H9 (cell line): ENCODE data around the gene TRIM32. TPM values are rescaled to one million over a fixed set of nuclear protein-coding genes. Genes with fewer than 3 reads are reported as not detected.

Source experiments
- DNase-seq: peaks from one replicate; pipeline ENCODE4 v3.0.0-alpha.2; 2017
- H2AFZ ChIP-seq: one replicate; pipeline ENCODE4 v1.6.1; 2013; ENCODE audit warnings: mild to moderate bottlenecking, low read length, control low read depth, moderate library complexity
- H2AK5ac ChIP-seq: 2 replicates; pipeline ENCODE4 v1.6.1; 2013; ENCODE audit warnings: low read length, control low read depth, mixed read lengths; ENCODE audit not compliant: insufficient read length
- H2BK120ac ChIP-seq: one replicate; pipeline ENCODE4 v1.6.1; 2013; ENCODE audit warnings: low read depth, mild to moderate bottlenecking, low read length, control low read depth, inconsistent platforms; ENCODE audit not compliant: poor library complexity, severe bottlenecking
- H2BK12ac ChIP-seq: 2 replicates; pipeline ENCODE4 v1.6.1; 2013; ENCODE audit warnings: low read length, control low read depth, mixed read lengths, low read depth; ENCODE audit not compliant: insufficient read length
- H2BK15ac ChIP-seq: 2 replicates; pipeline ENCODE4 v1.6.1; 2013; ENCODE audit warnings: low read depth, low read length, control low read depth
- H2BK20ac ChIP-seq: one replicate; pipeline ENCODE4 v1.6.1; 2013; ENCODE audit warnings: low read depth, mild to moderate bottlenecking, low read length, control low read depth, inconsistent platforms; ENCODE audit not compliant: poor library complexity, severe bottlenecking
- H2BK5ac ChIP-seq: 2 replicates; pipeline ENCODE4 v1.6.1; 2013; ENCODE audit warnings: low read length, control low read depth, mixed read lengths; ENCODE audit not compliant: insufficient read length
- H3K14ac ChIP-seq: 2 replicates; pipeline ENCODE4 v1.6.1; 2013; ENCODE audit warnings: low read length, control low read depth; ENCODE audit not compliant: insufficient read depth
- H3K18ac ChIP-seq: 2 replicates; pipeline ENCODE4 v1.6.1; 2013; ENCODE audit warnings: low read depth, mild to moderate bottlenecking, mixed read lengths, low read length, control low read depth; ENCODE audit not compliant: insufficient read length
- H3K23ac ChIP-seq: 2 replicates; pipeline ENCODE4 v1.6.1; 2013; ENCODE audit warnings: low read length, control low read depth, mixed read lengths, low read depth; ENCODE audit not compliant: insufficient read length
- H3K23me2 ChIP-seq: 2 replicates; pipeline ENCODE4 v1.6.1; 2013; ENCODE audit warnings: low read depth, mild to moderate bottlenecking, mixed read lengths, low read length, control low read depth; ENCODE audit not compliant: insufficient read length, poor library complexity, severe bottlenecking
- H3K27ac ChIP-seq: 2 replicates; pipeline ENCODE4 v1.5.1; 2013; ENCODE audit warnings: low read length, control low read depth, mixed read lengths, low read depth; ENCODE audit not compliant: insufficient read length
- H3K27me3 ChIP-seq: 2 replicates; pipeline ENCODE4 v1.6.1; 2013; ENCODE audit warnings: low read length, control low read depth, inconsistent platforms; ENCODE audit not compliant: insufficient read depth
- H3K4ac ChIP-seq: 2 replicates; pipeline ENCODE4 v1.6.1; 2013; ENCODE audit warnings: low read depth, mild to moderate bottlenecking, control low read depth, inconsistent platforms, low read length, moderate library complexity
- H3K4me1 ChIP-seq: 2 replicates; pipeline ENCODE4 v1.6.1; 2013; ENCODE audit warnings: low read length, control low read depth, inconsistent platforms; ENCODE audit not compliant: insufficient read depth
- H3K4me2 ChIP-seq: 2 replicates; pipeline ENCODE4 v1.6.1; 2013; ENCODE audit warnings: low read length, control low read depth, mixed read lengths; ENCODE audit not compliant: insufficient read length, insufficient read depth
- H3K56ac ChIP-seq: 2 replicates; pipeline ENCODE4 v1.6.1; 2013; ENCODE audit warnings: low read depth, mild to moderate bottlenecking, mixed read lengths, low read length, control low read depth; ENCODE audit not compliant: insufficient read length
- H3K79me1 ChIP-seq: 2 replicates; pipeline ENCODE4 v1.6.1; 2013; ENCODE audit warnings: low read depth, mild to moderate bottlenecking, moderate library complexity, low read length, control low read depth, inconsistent platforms; ENCODE audit not compliant: insufficient read depth, poor library complexity, severe bottlenecking
- H3K79me2 ChIP-seq: 2 replicates; pipeline ENCODE4 v1.6.1; 2013; ENCODE audit warnings: low read length, control low read depth, inconsistent platforms; ENCODE audit not compliant: insufficient read depth
- H3K9ac ChIP-seq: 2 replicates; pipeline ENCODE4 v1.6.1; 2013; ENCODE audit warnings: low read length, control low read depth, mixed read lengths; ENCODE audit not compliant: insufficient read length; ENCODE audit errors: extremely low read depth
- H3K9me3 ChIP-seq: one replicate; pipeline ENCODE4 v1.6.1; 2013; ENCODE audit warnings: low read depth, low read length, inconsistent platforms; ENCODE audit not compliant: control insufficient read depth
- H3T11ph ChIP-seq: one replicate; pipeline ENCODE4 v1.6.1; 2013; ENCODE audit warnings: mild to moderate bottlenecking, low read length, control low read depth, inconsistent platforms
- H4K20me1 ChIP-seq: one replicate; pipeline ENCODE4 v1.6.1; 2013; ENCODE audit not compliant: control insufficient read depth, insufficient read length, insufficient read depth
- H4K5ac ChIP-seq: 2 replicates; pipeline ENCODE4 v1.6.1; 2013; ENCODE audit warnings: low read depth, mild to moderate bottlenecking, mixed read lengths, low read length, control low read depth; ENCODE audit not compliant: insufficient read length
- H4K8ac ChIP-seq: replicated peaks from 2 replicates; pipeline ENCODE4 v1.6.1; 2013; ENCODE audit warnings: low read length, control low read depth, mixed read lengths, low read depth; ENCODE audit not compliant: insufficient read length
- H4K91ac ChIP-seq: 2 replicates; pipeline ENCODE4 v1.6.1; 2013; ENCODE audit warnings: low read depth, mild to moderate bottlenecking, moderate library complexity, mixed read lengths, low read length, control low read depth; ENCODE audit not compliant: insufficient read length
- H3K27ac Mint-ChIP-seq, 3 experiments: 2 replicates in 2 of 3; 3 replicates in 1 of 3; pipeline ENCODE4 v1.8.0; 2020 to 2021; ENCODE audit warnings: mixed read lengths in 3 of 3, mild to moderate bottlenecking in 1 of 3, moderate library complexity in 1 of 3
- H3K27me3 Mint-ChIP-seq: 2 replicates; pipeline ENCODE4 v1.8.0; 2021; ENCODE audit warnings: low read depth, mild to moderate bottlenecking, moderate library complexity, mixed read lengths
- H3K36me3 Mint-ChIP-seq, 3 experiments: 2 replicates in 2 of 3; 3 replicates in 1 of 3; pipeline ENCODE4 v1.8.0; 2020 to 2021; ENCODE audit warnings: low read depth in 3 of 3, mixed read lengths in 3 of 3; ENCODE audit not compliant: insufficient read depth in 1 of 3
- H3K4me1 Mint-ChIP-seq, 2 experiments: 2 replicates each; pipeline ENCODE4 v1.8.0; 2020; ENCODE audit warnings: mixed read lengths in 2 of 2
- H3K4me3 Mint-ChIP-seq, 2 experiments: 2 replicates in 1 of 2; 3 replicates in 1 of 2; pipeline ENCODE4 v1.8.0; 2020 to 2021; ENCODE audit warnings: mild to moderate bottlenecking in 2 of 2, mixed read lengths in 2 of 2, moderate library complexity in 1 of 2
- H3K9me3 Mint-ChIP-seq, 2 experiments: 2 replicates in 1 of 2; 3 replicates in 1 of 2; pipeline ENCODE4 v1.8.0; 2020; ENCODE audit warnings: mild to moderate bottlenecking in 2 of 2, mixed read lengths in 2 of 2, moderate library complexity in 1 of 2
- CTCF ChIP-seq: fragments of 200-600 bp; sonication (generic); conservative IDR thresholded peaks from 3 replicates; pipeline ENCODE4 v1.8.0; 2021; ENCODE audit warnings: antibody characterized with exemption, mild to moderate bottlenecking
- total RNA-seq: library from RNA; stranded (reverse); gene quantifications from 2 replicates; pipeline ENCODE4 v1.2.1, GENCODE V29; 2021

The TRIM32 gene
- total RNA-seq, 1 experiment from 2014 or later: 12.9 TPM

- Histone ChIP-seq H2BK120ac (no peak overlapping the region), H2BK20ac (no peak overlapping the region), H3K56ac (no peak overlapping the region), H3K14ac (no peak overlapping the region), H3K23ac (no peak overlapping the region), H3K9ac (no peak overlapping the region), H3K79me1 (no peaks in the 10 kb centered on the region), H2BK5ac (no peak overlapping the region), H3K9me3 (peaks cover 7% of the 10 kb centered on the region), H3K27me3 (no peaks in the 10 kb centered on the region; the same call in 1 of the 2 replicates), H4K5ac (no peak overlapping the region), H4K8ac (no peak overlapping the region), H2BK15ac (no peak overlapping the region), H3K79me2 (no peaks in the 10 kb centered on the region), H3K18ac (no peak overlapping the region), H3K4ac (no peak overlapping the region), H2AK5ac (no peak overlapping the region), H4K91ac (no peak overlapping the region), H2AFZ (no peak overlapping the region), H3K23me2 (peaks cover 8% of the 10 kb centered on the region), H4K20me1 (no peaks in the 10 kb centered on the region), H3K27ac (no peak overlapping the region), H3K4me2 (no peak overlapping the region), H3K4me1 (no peaks in the 10 kb centered on the region; the same call in 1 of the 2 replicates), H2BK12ac (no peak overlapping the region), H3T11ph (no peak overlapping the region)
- H3K36me3 Mint-ChIP-seq: peaks cover 11 to 21% (median 20%) of the 10 kb centered on the region in 3 experiments
- H3K9me3 Mint-ChIP-seq: peaks cover 11 to 15% of the 10 kb centered on the region in 2 experiments
- no peak for TF ChIP-seq CTCF
- H3K4me3 Mint-ChIP-seq: no peak overlapping the region
- peaks cover 4% of the 10 kb centered on the region for H3K27me3 Mint-ChIP-seq
- H3K27ac Mint-ChIP-seq: no peak overlapping the region
- peaks cover 22 to 23% of the 10 kb centered on the region in 2 experiments for H3K4me1 Mint-ChIP-seq
- no peak for DNase-seq
Observed at GRCh38 chr9:116683535-116683934, 3.6 kb upstream of the TRIM32 start.
